ENCODE data around the gene FKBP5. TPM values are rescaled to one million over a fixed set of nuclear protein-coding genes. Genes with fewer than 3 reads are reported as not detected.

Gene FKBP5
- total RNA-seq (2011; cell fraction: chromatin; rRNA removed; ENCODE audit: low replicate concordance), result 23.5 and 58.7 TPM in 2 replicates
- 14.5 and 19.2 TPM in 2 replicates for total RNA-seq (2011; cell fraction: nucleolus; rRNA removed)
- 38.3 and 72.2 TPM in 2 replicates for total RNA-seq (2011; cell fraction: nucleoplasm; rRNA removed)
- 75.0 and 82.8 TPM in 2 replicates for total RNA-seq (2014; rRNA removed)
- total RNA-seq (2014; rRNA removed; fragmentation: Illumina TruSeq; extraction: Trizol), result 54.2 and 65.9 TPM in 2 replicates
- 39.9 and 43.8 TPM in 2 replicates for total RNA-seq (2015; rRNA removed; fragmentation: Illumina TruSeq; extraction: Trizol)
- total RNA-seq (2021), result 92.0 and 104 TPM in 2 replicates
- polyA plus RNA-seq (2011; rRNA removed), result 59.7 and 86.1 TPM in 2 replicates
- 22.1 and 33.5 TPM in 2 replicates for polyA plus RNA-seq (2011; cell fraction: cytosol; rRNA removed)
- 22.5 and 23.2 TPM in 2 replicates for polyA plus RNA-seq (2011; cell fraction: nucleus; rRNA removed)
- 43.9 and 85.0 TPM in 2 replicates for polyA plus RNA-seq (2012)
- 128 and 151 TPM in 2 replicates for polyA plus RNA-seq (2014; fragmentation: Illumina TruSeq; extraction: Trizol)
- polyA plus RNA-seq (2014; fragmentation: Nextera tagmentation; extraction: Ambion mirVana), result 10 to 100 TPM; 32.7 to 46.1 TPM
- polyA plus RNA-seq (2014; rRNA removed), result 76.6 and 76.8 TPM in 2 replicates
- polyA minus RNA-seq (2011; rRNA and poly(A)+ RNA removed), result 71.5 and 74.0 TPM in 2 replicates
- polyA minus RNA-seq (2011; cell fraction: cytosol; rRNA and poly(A)+ RNA removed), result 31.1 and 38.9 TPM in 2 replicates
- polyA minus RNA-seq (2011; cell fraction: nucleus; rRNA and poly(A)+ RNA removed), result 13.3 and 18.5 TPM in 2 replicates
- percentile 86 among the genes with signal in this experiment for Bru-seq, nascent RNA
- percentile 84 among the genes with signal in this experiment for BruChase-seq, experiment 1, labeled RNA remaining after a 2-hour chase
- BruChase-seq, experiment 2, labeled RNA remaining after a 6-hour chase, result percentile 80 among the genes with signal in this experiment
- long read RNA-seq, experiment 1, transcript FKBP5-201 (11 exons, 3,772 nt), result major isoform, 310 of 519 reads
- long read RNA-seq, experiment 1, partial matches to known transcripts, result 39 of 519 reads
- long read RNA-seq, experiment 1, other reads (novel, unspliced or antisense), result 169 of 519 reads
- long read RNA-seq, experiment 2, partial matches to known transcripts, result 10 of 113 reads
- long read RNA-seq, experiment 2, other reads (novel, unspliced or antisense), result 103 of 113 reads
- long read RNA-seq, experiment 3, transcript FKBP5-201 (11 exons, 3,772 nt), result major isoform, 59 of 86 reads
- long read RNA-seq, experiment 3, partial matches to known transcripts, result 6 of 86 reads
- long read RNA-seq, experiment 3, other reads (novel, unspliced or antisense), result 21 of 86 reads

GRCh38 chr6:35688605-35689322, at the start of gene FKBP5:
TSS of gene FKBP5 (minus strand) at chr6:35688915. CDS start at chr6:35642824, 46,091 bp downstream.
- 1% methylated on average over 67 of the region's 80 CpGs for WGBS (ENCODE audit: insufficient coverage, low coverage, missing lambda C conversion rate)
- in situ Hi-C loops (cut with MboI), result no loop called here
- DNase-seq (ENCODE audit: extremely low read depth in 1 of 4, low spot score in 3 of 4), result peak; percentile 98 to 100 (median 99)
- peaks cover 10% of the 10 kb centered on the region; the same call in 1 of the 3 replicates for H3K36me3 ChIP-seq (ENCODE audit: control insufficient read depth, insufficient read depth, low read length)
- no peaks in the 10 kb centered on the region for H3K27me3 ChIP-seq (ENCODE audit: control insufficient read depth in 2 of 2, insufficient read depth in 2 of 2, low read length in 2 of 2)
- intact Hi-C loops (cut with micrococcal nuclease), result loop anchor here (1.0 to 5.0 kb wide), 3 partner anchors 40 to 106 kb away; no protein-coding TSS in a partner anchor
- H4K20me1 ChIP-seq (replicated peaks; ENCODE audit: control insufficient read depth, insufficient read depth, low read length), result peaks cover 7% of the 10 kb centered on the region
- H3K27ac ChIP-seq (ENCODE audit: extremely low read depth, low read depth, low read length), result peak within 1 kb of the TSS; percentile 86
- peak; percentile 88 for FAIRE-seq
- H2AFZ ChIP-seq (ENCODE audit: low read depth, low read length), result peak within 1 kb of the TSS; percentile 93
- H3K9me3 ChIP-seq (replicated peaks; ENCODE audit: control insufficient read depth, insufficient read depth, low read depth, low read length), result no peaks in the 10 kb centered on the region
- ChIA-PET POLR2A (interaction anchor here (0.7 kb wide), 1 partner anchor 410 kb away, joined by 3 read pairs; no protein-coding TSS in a partner anchor), CTCF (ENCODE audit: low intra/inter-chr PET ratio) (no interaction called here)
- peak within 1 kb of the TSS; percentile 100 for H3K4me2 ChIP-seq (ENCODE audit: insufficient read depth, low read length)
- peak; percentile 92 for ATAC-seq
- H3K4me1 ChIP-seq (replicated peaks in 1 of 2; ENCODE audit: control insufficient read depth in 2 of 2, insufficient read depth in 2 of 2, low read length in 2 of 2), result peaks cover 5 to 24% of the 10 kb centered on the region in 2 experiments; a peak in 4 of 5 replicates
- H3K79me2 ChIP-seq (ENCODE audit: control insufficient read depth, insufficient read depth, low read length), result peaks cover 50% of the 10 kb centered on the region
- H3K9me1 ChIP-seq (ENCODE audit: control insufficient read depth, insufficient read depth, low read length), result no peaks in the 10 kb centered on the region
- peak within 1 kb of the TSS; percentile 96 for H3K4me3 ChIP-seq
- H3K9ac ChIP-seq (ENCODE audit: insufficient read depth in 1 of 2, low read depth in 2 of 2, low read length in 2 of 2), result peak within 1 kb of the TSS; percentile 84 to 97
- no TSS peak for BruUV-seq (replicated peaks)
- no peak for TF ChIP-seq FOXJ2 (tag; IDR thresholded peaks at IDR 0.05)
- no peak for TF ChIP-seq PTTG1 (tag; IDR thresholded peaks at IDR 0.05; ENCODE audit: low read depth)
- peak; percentile 97 for TF ChIP-seq HNRNPL (IDR thresholded peaks at IDR 0.05; ENCODE audit: low read depth, low read length)
- TF ChIP-seq HMGXB4 (CRISPR knock-in tag; IDR thresholded peaks at IDR 0.05), result 0 out of 2 replicates have a peak, but pooled peaks have one; percentile 15
- TF ChIP-seq HMG20A (CRISPR knock-in tag; conservative IDR thresholded peaks at IDR 0.05), result no peak
- TF ChIP-seq NFRKB (IDR thresholded peaks at IDR 0.05; ENCODE audit: low read depth), result peak; percentile 48; the same call in 1 of the 2 replicates
- no peak; the same call in 1 of the 2 replicates for TF ChIP-seq FOXP1 (CRISPR knock-in tag; IDR thresholded peaks at IDR 0.05)
- TF ChIP-seq ZNF146 (CRISPR knock-in tag; IDR thresholded peaks at IDR 0.05; ENCODE audit: unreplicated experiment), result no peak
- TF ChIP-seq ZNF507 (tag; conservative IDR thresholded peaks at IDR 0.05), result no peak
- TF ChIP-seq ZNF282 (CRISPR knock-in tag; IDR thresholded peaks at IDR 0.05), result no peak; the same call in 1 of the 2 replicates
- TF ChIP-seq LARP7 (IDR thresholded peaks at IDR 0.05), result no peak
- no peak for TF ChIP-seq SAP30 (IDR thresholded peaks at IDR 0.05; ENCODE audit: borderline replicate concordance, insufficient read depth, low read depth, low read length, poor library complexity, severe bottlenecking)
- peak; percentile 75 for TF ChIP-seq MXI1 (IDR thresholded peaks at IDR 0.05; ENCODE audit: low read depth, low read length)
- TF ChIP-seq EGR1 (conservative IDR thresholded peaks at IDR 0.05), result peak; percentile 96
- TF ChIP-seq KAT8 (IDR thresholded peaks at IDR 0.05; ENCODE audit: low read depth), result no peak
